Breast epithelium (tissue), 3 donors: Measurements from ENCODE around the gene CLSTN3.

Source experiments
- CTCF ChIP-seq, 3 donors: fragments of 450-650 bp; IDR thresholded peaks; one replicate each; pipeline ENCODE4 v1.5.1; 2016 to 2017; ENCODE audit warnings: antibody characterized with exemption in 3 of 3, mild to moderate bottlenecking in 3 of 3, moderate library complexity in 3 of 3
- POLR2A ChIP-seq: fragments of 450-650 bp; IDR thresholded peaks from one replicate; pipeline ENCODE4 v1.6.1; 2016; ENCODE audit warnings: antibody characterized with exemption, mild to moderate bottlenecking, moderate library complexity

GRCh38 chr12:7129287-7129871 lies 792 bp upstream of the CLSTN3 start:
- no peak for TF ChIP-seq CTCF (IDR thresholded peaks at IDR 0.05)
- TF ChIP-seq POLR2A = no peak
